Osteoblast (primary cell): ENCODE measurements around the gene TEX261. TPM values are rescaled to one million over a fixed set of nuclear protein-coding genes. Genes with fewer than 3 reads are reported as not detected.
A peak's percentile ranks its signal among the peaks of the same experiment; 100 is the strongest.

Experiments used
- DNase-seq: peaks from one replicate; pipeline ENCODE4 v3.0.0; 2011; ENCODE audit warnings: low spot score, mixed read lengths; ENCODE audit not compliant: insufficient read length; ENCODE audit errors: missing footprints
- H2AFZ ChIP-seq: 2 replicates; pipeline ENCODE4 v1.6.0; 2011; ENCODE audit warnings: mild to moderate bottlenecking, low read length
- H3K27ac ChIP-seq: 2 replicates; pipeline ENCODE4 v1.5.1; 2011; ENCODE audit warnings: mild to moderate bottlenecking, low read depth, low read length, moderate library complexity
- H3K27me3 ChIP-seq: 2 replicates; pipeline ENCODE4 v1.6.0; 2012; ENCODE audit warnings: mild to moderate bottlenecking, control low read depth, inconsistent platforms, low read length, moderate library complexity; ENCODE audit not compliant: insufficient read depth
- H3K36me3 ChIP-seq: 2 replicates; pipeline ENCODE4 v1.5.1; 2011; ENCODE audit warnings: mild to moderate bottlenecking, low read length, control low read depth, moderate library complexity; ENCODE audit not compliant: insufficient read depth
- H3K4me1 ChIP-seq: 2 replicates; pipeline ENCODE4 v1.5.1; 2011; ENCODE audit warnings: mild to moderate bottlenecking, low read length, control low read depth, moderate library complexity; ENCODE audit not compliant: insufficient read depth
- H3K4me2 ChIP-seq: 2 replicates; pipeline ENCODE4 v1.6.0; 2011; ENCODE audit warnings: mild to moderate bottlenecking, low read length; ENCODE audit not compliant: insufficient read depth
- H3K4me3 ChIP-seq: fragments of 200-600 bp; sonication (generic); 3 replicates; pipeline ENCODE4 v1.5.1; 2012; ENCODE audit warnings: mild to moderate bottlenecking, low read length, inconsistent platforms; ENCODE audit not compliant: insufficient read depth
- H3K79me2 ChIP-seq: 2 replicates; pipeline ENCODE4 v1.6.0; 2012; ENCODE audit warnings: mild to moderate bottlenecking, low read length, control low read depth, inconsistent platforms; ENCODE audit not compliant: insufficient read depth
- H3K9me3 ChIP-seq: 2 replicates; pipeline ENCODE4 v1.5.1; 2011; ENCODE audit warnings: low read depth, low read length, control low read depth
- H4K20me1 ChIP-seq: 2 replicates; pipeline ENCODE4 v1.6.0; 2012; ENCODE audit warnings: mild to moderate bottlenecking, low read length, control low read depth; ENCODE audit not compliant: insufficient read depth
- CTCF ChIP-seq: IDR thresholded peaks from 2 replicates; pipeline ENCODE4 v1.5.1; 2011; ENCODE audit warnings: mild to moderate bottlenecking, low read depth, low read length, moderate library complexity; ENCODE audit errors: extremely low read depth
- small RNA-seq: library from RNA; depleted of rRNA; stranded (forward); fragments of <200 nt; gene quantifications from one replicate; pipeline ENCODE3, GENCODE V24; 2012
- total RNA-seq: library from RNA; depleted of rRNA; stranded (reverse); fragments of >200 nt; gene quantifications from 2 replicates; pipeline ENCODE4 v1.2.3, GENCODE V29; 2012

The TEX261 gene
- total RNA-seq, 1 donor, result 30.0 TPM

GRCh38 chr2:70936979-70937811, 57.5 kb downstream of the TEX261 start:
- Histone ChIP-seq H2AFZ (no peak overlapping the region), H3K4me2 (no peak overlapping the region), H4K20me1 (peaks cover 7% of the 10 kb centered on the region), H3K4me1 (no peaks in the 10 kb centered on the region), H3K9me3 (no peaks in the 10 kb centered on the region), H3K27me3 (no peaks in the 10 kb centered on the region), H3K4me3 (no peak overlapping the region), H3K79me2 (no peaks in the 10 kb centered on the region), H3K36me3 (no peaks in the 10 kb centered on the region), H3K27ac (no peak overlapping the region)
- DNase-seq, result peak; percentile 52
- no peak for TF ChIP-seq CTCF

- Histone ChIP-seq H2AFZ (no peak overlapping the region), H3K27ac (no peak overlapping the region), H3K4me1 (no peaks in the 10 kb centered on the region), H3K36me3 (no peaks in the 10 kb centered on the region), H3K79me2 (no peaks in the 10 kb centered on the region), H3K4me3 (no peak overlapping the region), H3K27me3 (no peaks in the 10 kb centered on the region), H3K4me2 (no peak overlapping the region), H4K20me1 (peaks cover 7% of the 10 kb centered on the region), H3K9me3 (no peaks in the 10 kb centered on the region)
- peak; percentile 78 for DNase-seq
- no peak for TF ChIP-seq CTCF
These were observed 58.3 kb downstream of the TEX261 start for GRCh38 chr2:70936165-70936978.

Small RNA genes lying within 50 kb of the gene (small RNA-seq; reads per million reads assigned to genes)
- not detected for gene RN7SL160P

Other genes with a start within 250 kb of the TEX261 start
- not detected in 2 replicates for gene ADD2, start 226.7 kb downstream of the TEX261 start, total RNA-seq
- gene FIGLA, start 204.2 kb downstream of the TEX261 start, total RNA-seq, result not detected in 2 replicates
- not detected in 2 replicates for gene CLEC4F, start 174.3 kb downstream of the TEX261 start, total RNA-seq
- not detected in 2 replicates for gene CD207, start 159.1 kb downstream of the TEX261 start, total RNA-seq
- gene VAX2, start 94.3 kb downstream of the TEX261 start, total RNA-seq, result 4.1 and 4.3 TPM in 2 replicates
- gene ATP6V1B1, start 59.0 kb downstream of the TEX261 start, total RNA-seq, result 0.88 and 2.5 TPM in 2 replicates
- 0.88 and 1.1 TPM in 2 replicates for gene ANKRD53, start 16.2 kb downstream of the TEX261 start, total RNA-seq
- gene NAGK, start 73.8 kb upstream of the TEX261 start, total RNA-seq, result 56.9 and 57.2 TPM in 2 replicates
- gene MCEE, start 135.4 kb upstream of the TEX261 start, total RNA-seq, result 21.4 and 24.2 TPM in 2 replicates
- 15.0 and 17.0 TPM in 2 replicates for gene MPHOSPH10, start 135.8 kb upstream of the TEX261 start, total RNA-seq
- 0.36 and 0.59 TPM in 2 replicates for gene PAIP2B, start 232.2 kb upstream of the TEX261 start, total RNA-seq